ENCODE data around the gene PRAMEF5.
"Not testable (repeated sequence)": the region's sequence is repeated elsewhere in the genome, so short reads cannot be mapped to it uniquely, and the experiment has no call there.

The PRAMEF5 gene

DNA sequence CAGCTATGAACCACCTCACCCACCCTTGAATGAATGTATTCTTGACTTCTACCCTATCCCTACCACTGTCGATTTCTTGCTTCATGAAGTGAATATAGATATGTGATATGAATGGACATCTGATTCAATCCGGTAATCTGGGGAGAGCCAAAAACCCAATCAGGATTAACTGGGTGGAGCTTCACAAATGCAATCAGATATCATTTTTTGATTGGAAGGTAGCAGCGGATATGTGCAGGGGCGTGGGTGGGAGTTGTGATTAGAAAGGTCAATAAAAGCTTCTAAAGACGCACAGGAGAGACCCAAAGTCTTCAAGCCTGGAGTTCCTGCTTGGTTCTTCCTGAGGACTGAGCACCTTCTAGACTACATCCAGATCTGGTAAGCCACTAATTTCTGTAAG is at the start of gene PRAMEF5:
Gene PRAMEF5, plus strand, starts transcription at position 301 of the 400 bp plus-strand sequence. CDS start 5,071 bp downstream, outside the sequence.
- not testable (repeated sequence) for H3K4me1 ChIP-seq (ENCODE audit: control insufficient read depth, insufficient read depth, low read length); H3K27ac ChIP-seq (ENCODE audit: low read depth, low read length); H3K36me3 ChIP-seq (ENCODE audit: control insufficient read depth, insufficient read depth, low read length); H3K9ac ChIP-seq (ENCODE audit: low read length); H3K4me3 ChIP-seq (ENCODE audit: low read length); H3K27me3 ChIP-seq (ENCODE audit: control insufficient read depth, insufficient read depth, low read length)

DNA sequence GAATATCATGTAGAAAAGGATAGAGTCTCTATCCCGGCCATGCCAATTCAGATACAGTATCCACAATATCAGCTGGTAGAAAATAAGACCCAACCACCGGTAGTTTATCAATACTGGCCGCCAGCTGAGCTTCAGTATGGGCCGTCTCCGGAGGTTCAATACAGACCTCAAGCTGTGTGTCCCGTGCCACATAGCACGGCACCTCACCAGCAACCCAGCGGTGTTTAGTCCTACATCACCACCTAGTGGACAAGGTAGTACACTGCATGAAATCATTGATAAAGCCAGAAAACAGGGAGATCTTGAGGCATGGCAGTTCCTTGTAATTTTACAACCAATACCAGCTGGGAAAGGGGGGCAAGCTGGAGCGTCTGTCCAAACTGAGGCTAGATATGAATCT is 45.3 kb upstream of the PRAMEF5 start:
- H3K4me3 ChIP-seq (ENCODE audit: low read length); H3K27ac ChIP-seq (ENCODE audit: low read depth, low read length); H3K9ac ChIP-seq (ENCODE audit: low read length); H3K4me1 ChIP-seq (ENCODE audit: control insufficient read depth, insufficient read depth, low read length); H3K27me3 ChIP-seq (ENCODE audit: control insufficient read depth, insufficient read depth, low read length); H3K36me3 ChIP-seq (ENCODE audit: control insufficient read depth, insufficient read depth, low read length): not testable (repeated sequence)

DNA sequence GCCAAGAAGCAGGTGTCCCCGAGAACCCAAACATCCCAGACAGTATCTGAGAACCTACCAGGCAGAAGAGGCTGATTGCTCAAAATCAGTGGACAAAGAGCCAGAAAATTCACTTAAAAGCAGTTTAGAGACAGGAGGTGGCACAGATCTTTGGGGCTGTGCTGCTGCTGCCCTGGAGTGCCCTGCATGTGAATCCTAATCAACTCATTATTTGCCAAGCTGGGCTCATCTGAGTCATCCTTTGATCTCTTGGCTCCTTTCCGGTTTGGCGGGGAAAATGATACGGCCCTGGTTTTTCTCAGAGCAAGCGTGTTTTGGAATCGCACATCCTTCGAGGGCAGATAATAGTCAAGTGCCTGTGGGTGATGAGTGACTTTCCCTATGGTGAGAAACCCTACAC is 37.4 kb upstream of the PRAMEF5 start:
- not testable (repeated sequence) for H3K36me3 ChIP-seq (ENCODE audit: control insufficient read depth, insufficient read depth, low read length); H3K4me3 ChIP-seq (ENCODE audit: low read length); H3K27me3 ChIP-seq (ENCODE audit: control insufficient read depth, insufficient read depth, low read length); H3K4me1 ChIP-seq (ENCODE audit: control insufficient read depth, insufficient read depth, low read length); H3K27ac ChIP-seq (ENCODE audit: low read depth, low read length); H3K9ac ChIP-seq (ENCODE audit: low read length)

DNA sequence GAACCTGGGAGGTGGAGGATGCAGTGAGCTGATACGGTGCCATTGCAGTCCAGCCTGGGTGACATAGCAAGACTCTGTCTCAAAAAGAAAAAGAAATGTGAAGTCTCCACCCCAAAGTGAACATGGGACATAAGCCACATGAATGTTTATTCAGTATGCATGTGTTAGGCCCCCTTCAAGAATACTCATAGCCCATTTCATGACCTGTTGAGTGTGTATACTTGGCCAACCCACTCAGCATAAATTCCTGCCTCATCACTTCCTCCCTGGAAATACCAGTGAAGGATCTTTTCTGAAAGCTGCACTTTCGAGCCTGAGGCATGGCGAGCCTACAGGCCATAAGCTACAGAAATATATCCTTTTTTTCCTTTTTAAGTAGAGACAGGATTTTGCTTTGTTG is 34.8 kb upstream of the PRAMEF5 start:
- not testable (repeated sequence) for H3K36me3 ChIP-seq (ENCODE audit: control insufficient read depth, insufficient read depth, low read length); H3K4me1 ChIP-seq (ENCODE audit: control insufficient read depth, insufficient read depth, low read length); H3K27ac ChIP-seq (ENCODE audit: low read depth, low read length); H3K4me3 ChIP-seq (ENCODE audit: low read length); H3K27me3 ChIP-seq (ENCODE audit: control insufficient read depth, insufficient read depth, low read length); H3K9ac ChIP-seq (ENCODE audit: low read length)

DNA sequence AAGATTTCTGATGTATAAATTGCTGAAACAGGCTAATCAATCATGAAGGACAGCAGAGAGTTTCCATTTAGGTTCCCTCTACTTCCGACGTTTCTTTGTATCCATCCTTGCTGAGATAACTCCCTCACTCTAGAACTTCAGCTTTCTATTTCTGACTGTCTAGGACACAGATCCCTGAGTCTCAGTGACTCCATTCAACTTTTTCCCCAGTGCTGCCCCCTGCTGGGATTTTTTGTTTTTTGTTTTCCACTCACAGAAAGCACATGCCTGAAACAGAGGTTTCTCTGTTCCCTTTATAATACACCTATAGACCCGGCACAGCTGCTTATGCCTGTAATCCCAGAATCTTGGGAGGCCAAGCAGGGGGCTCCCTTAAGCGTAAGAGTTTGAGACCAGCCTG is 31.2 kb upstream of the PRAMEF5 start:
- not testable (repeated sequence) for H3K4me1 ChIP-seq (ENCODE audit: control insufficient read depth, insufficient read depth, low read length); H3K36me3 ChIP-seq (ENCODE audit: control insufficient read depth, insufficient read depth, low read length); H3K4me3 ChIP-seq (ENCODE audit: low read length); H3K9ac ChIP-seq (ENCODE audit: low read length); H3K27me3 ChIP-seq (ENCODE audit: control insufficient read depth, insufficient read depth, low read length); H3K27ac ChIP-seq (ENCODE audit: low read depth, low read length)

DNA sequence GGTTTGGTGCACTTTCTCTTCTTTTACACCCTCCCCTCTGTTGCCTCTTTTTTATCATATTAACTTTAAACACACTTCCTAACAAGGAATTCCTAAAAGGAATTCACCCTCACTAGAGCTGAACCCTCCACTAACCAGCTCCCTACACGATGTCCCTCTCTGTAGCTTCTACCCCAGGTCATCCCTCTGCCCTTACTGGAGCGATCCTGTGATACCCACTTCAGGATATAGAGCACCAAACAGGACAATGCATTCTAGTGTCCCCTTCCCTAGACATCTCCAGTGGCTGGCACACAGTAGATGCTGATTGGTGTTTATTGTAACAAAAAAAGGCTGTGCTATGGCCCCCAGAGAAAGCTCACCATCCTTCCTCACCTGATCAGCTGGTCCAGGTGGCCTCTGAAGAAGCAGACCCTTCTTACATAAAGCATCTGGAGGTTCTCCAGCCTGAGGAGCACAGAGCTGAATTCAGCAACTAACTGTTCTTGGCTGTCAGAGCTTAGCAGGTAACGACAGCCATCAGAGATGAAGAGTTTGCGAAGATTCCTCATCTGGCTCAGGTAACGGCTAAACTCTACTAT is 29.4 kb upstream of the PRAMEF5 start:
- no peak overlapping the region for H3K27ac ChIP-seq (ENCODE audit: low read depth, low read length)
- no peaks in the 10 kb centered on the region for H3K27me3 ChIP-seq (ENCODE audit: control insufficient read depth, insufficient read depth, low read length)
- no peaks in the 10 kb centered on the region for H3K36me3 ChIP-seq (ENCODE audit: control insufficient read depth, insufficient read depth, low read length)
- H3K9ac ChIP-seq (ENCODE audit: low read length) = no peak overlapping the region
- H3K4me3 ChIP-seq (ENCODE audit: low read length) = no peak overlapping the region
- H3K4me1 ChIP-seq (ENCODE audit: control insufficient read depth, insufficient read depth, low read length) = no peaks in the 10 kb centered on the region

DNA sequence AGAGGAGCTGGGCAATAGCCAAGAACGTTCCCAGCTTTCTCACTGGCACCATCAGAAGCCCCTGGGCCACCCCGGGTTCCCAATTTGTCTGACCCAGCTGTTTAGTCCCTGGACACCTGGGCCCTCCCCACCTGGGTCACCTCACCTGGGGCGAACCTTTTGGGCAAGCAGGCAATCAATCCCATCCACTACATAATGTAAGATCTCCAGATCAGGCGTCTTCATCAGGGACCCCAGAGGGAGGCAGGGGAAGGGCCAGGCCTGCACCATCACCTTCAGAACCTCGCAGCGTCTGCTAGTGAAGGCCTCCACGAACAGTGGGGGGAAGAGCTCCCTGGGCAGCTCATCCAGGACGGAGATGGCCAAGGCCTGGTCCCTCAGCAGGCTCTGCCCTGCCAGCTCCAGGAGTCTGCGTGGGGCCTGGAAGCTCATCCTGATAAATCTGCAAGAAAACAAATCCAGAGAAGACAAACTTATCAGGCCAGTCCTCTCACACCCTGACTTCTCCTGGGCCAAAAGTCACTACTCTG is 28.3 kb upstream of the PRAMEF5 start, which contains the start of gene PRAMEF18:
Gene PRAMEF18, minus strand, starts transcription at position 480 of the 530 bp plus-strand sequence. Its CDS starts 48 bp downstream, at position 432.
- H3K9ac ChIP-seq (ENCODE audit: low read length); H3K4me1 ChIP-seq (ENCODE audit: control insufficient read depth, insufficient read depth, low read length); H3K27ac ChIP-seq (ENCODE audit: low read depth, low read length); H3K27me3 ChIP-seq (ENCODE audit: control insufficient read depth, insufficient read depth, low read length); H3K4me3 ChIP-seq (ENCODE audit: low read length); H3K36me3 ChIP-seq (ENCODE audit: control insufficient read depth, insufficient read depth, low read length): not testable (repeated sequence)

DNA sequence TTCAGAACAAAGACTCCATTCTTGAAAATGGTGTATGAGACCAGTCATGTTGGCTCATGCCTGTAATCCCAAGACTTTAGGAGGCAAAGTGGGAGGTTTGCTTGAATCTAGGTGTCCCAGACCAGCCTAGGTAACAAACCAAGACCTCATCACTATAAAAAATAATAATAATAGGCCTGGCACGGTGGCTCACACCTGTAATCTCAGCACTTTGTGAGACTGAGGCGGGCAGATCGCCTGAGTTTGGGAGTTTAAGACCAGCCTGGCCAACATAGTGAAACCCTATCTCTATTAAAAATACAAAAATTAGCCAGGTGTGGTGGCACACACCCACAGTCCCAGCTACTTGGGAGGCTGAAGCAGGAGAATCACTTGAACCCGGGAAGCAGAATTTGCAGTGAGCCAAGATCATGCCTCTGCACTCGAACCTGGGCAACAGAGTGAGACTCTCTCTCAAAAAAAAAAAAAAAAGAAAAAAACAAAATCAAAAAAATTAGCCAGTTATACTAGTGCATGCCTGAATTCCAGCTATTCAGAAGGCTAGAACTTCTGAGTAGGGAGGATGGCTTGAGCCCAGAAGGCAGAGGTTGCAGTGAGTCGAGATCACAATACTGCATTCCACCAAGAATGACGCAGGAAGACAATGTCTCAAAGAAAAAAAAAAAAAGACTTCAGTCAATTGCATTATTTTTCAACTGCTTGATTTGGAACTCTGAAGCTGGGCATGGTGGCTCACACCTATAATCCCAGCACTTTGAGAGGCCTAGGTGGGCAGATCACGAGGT is 26.5 kb upstream of the PRAMEF5 start:
- H3K27ac ChIP-seq (ENCODE audit: low read depth, low read length); H3K9ac ChIP-seq (ENCODE audit: low read length); H3K27me3 ChIP-seq (ENCODE audit: control insufficient read depth, insufficient read depth, low read length); H3K4me1 ChIP-seq (ENCODE audit: control insufficient read depth, insufficient read depth, low read length); H3K36me3 ChIP-seq (ENCODE audit: control insufficient read depth, insufficient read depth, low read length); H3K4me3 ChIP-seq (ENCODE audit: low read length): not testable (repeated sequence)

DNA sequence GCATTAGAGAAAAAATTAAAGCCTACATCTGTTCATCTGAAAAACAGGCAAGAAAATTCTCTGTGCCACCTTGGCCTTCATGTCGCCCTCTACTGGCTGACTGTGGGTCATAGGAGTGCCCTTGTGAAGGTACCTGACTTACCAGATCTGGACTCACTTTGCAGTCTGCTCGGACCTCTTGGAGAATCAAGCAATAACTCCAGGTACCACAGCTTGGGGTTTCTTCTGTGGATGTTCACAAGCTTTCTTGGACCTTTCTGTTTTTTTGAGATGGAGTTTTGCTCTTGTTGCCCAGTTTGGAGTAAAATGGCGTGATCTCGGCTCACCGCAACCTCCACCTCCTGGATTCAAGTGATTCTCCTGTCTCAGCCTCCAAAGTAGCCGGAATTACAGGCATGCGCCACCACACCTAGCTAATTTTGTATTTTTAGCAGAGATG is 25.6 kb upstream of the PRAMEF5 start:
- H3K36me3 ChIP-seq (ENCODE audit: control insufficient read depth, insufficient read depth, low read length) = no peaks in the 10 kb centered on the region
- H3K9ac ChIP-seq (ENCODE audit: low read length) = no peak overlapping the region
- no peaks in the 10 kb centered on the region for H3K27me3 ChIP-seq (ENCODE audit: control insufficient read depth, insufficient read depth, low read length)
- H3K4me3 ChIP-seq (ENCODE audit: low read length) = no peak overlapping the region
- H3K27ac ChIP-seq (ENCODE audit: low read depth, low read length) = no peak overlapping the region
- no peaks in the 10 kb centered on the region for H3K4me1 ChIP-seq (ENCODE audit: control insufficient read depth, insufficient read depth, low read length)

DNA sequence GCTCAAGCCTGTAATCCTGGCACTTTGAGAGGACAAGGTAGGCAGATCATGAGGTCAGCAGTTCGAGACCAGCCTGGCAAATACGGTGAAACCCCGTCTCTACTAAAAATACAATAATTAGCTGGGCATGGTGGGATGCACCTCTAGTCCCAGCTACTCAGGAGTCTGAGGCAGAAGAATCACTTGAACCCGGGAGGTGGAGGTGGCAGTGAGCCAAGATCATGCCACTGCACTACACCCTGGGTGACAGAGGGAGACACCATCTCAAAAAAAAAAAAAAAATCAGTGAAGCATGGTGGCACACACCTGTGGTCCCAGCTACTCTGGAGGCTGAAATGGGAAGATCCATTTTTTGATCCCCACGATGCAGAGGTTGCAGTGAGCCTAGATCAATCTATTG is 23.9 kb upstream of the PRAMEF5 start:
- H3K4me1 ChIP-seq (ENCODE audit: control insufficient read depth, insufficient read depth, low read length); H3K4me3 ChIP-seq (ENCODE audit: low read length); H3K27me3 ChIP-seq (ENCODE audit: control insufficient read depth, insufficient read depth, low read length); H3K36me3 ChIP-seq (ENCODE audit: control insufficient read depth, insufficient read depth, low read length); H3K9ac ChIP-seq (ENCODE audit: low read length); H3K27ac ChIP-seq (ENCODE audit: low read depth, low read length): not testable (repeated sequence)

DNA sequence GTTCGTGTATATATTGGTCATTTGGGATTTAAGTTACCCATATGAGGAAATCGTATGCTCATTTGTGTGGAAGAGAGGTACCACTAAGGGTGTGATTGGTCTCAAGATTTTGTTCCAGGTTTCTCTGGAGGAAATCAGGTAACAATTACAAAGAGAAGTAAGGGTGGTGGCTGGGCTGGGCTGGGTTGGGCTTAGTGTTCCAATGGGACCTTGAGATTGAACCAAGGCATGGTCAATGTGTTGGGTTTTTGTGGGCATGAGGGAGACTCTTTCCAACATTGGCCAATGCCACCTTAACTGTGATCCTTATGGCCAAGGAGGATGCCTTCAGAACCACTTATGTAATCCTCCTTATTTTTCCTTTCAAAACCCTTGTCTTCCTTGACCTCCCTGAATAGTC is 23.4 kb upstream of the PRAMEF5 start:
- H3K27ac ChIP-seq (ENCODE audit: low read depth, low read length); H3K9ac ChIP-seq (ENCODE audit: low read length); H3K36me3 ChIP-seq (ENCODE audit: control insufficient read depth, insufficient read depth, low read length); H3K27me3 ChIP-seq (ENCODE audit: control insufficient read depth, insufficient read depth, low read length); H3K4me1 ChIP-seq (ENCODE audit: control insufficient read depth, insufficient read depth, low read length); H3K4me3 ChIP-seq (ENCODE audit: low read length): not testable (repeated sequence)

DNA sequence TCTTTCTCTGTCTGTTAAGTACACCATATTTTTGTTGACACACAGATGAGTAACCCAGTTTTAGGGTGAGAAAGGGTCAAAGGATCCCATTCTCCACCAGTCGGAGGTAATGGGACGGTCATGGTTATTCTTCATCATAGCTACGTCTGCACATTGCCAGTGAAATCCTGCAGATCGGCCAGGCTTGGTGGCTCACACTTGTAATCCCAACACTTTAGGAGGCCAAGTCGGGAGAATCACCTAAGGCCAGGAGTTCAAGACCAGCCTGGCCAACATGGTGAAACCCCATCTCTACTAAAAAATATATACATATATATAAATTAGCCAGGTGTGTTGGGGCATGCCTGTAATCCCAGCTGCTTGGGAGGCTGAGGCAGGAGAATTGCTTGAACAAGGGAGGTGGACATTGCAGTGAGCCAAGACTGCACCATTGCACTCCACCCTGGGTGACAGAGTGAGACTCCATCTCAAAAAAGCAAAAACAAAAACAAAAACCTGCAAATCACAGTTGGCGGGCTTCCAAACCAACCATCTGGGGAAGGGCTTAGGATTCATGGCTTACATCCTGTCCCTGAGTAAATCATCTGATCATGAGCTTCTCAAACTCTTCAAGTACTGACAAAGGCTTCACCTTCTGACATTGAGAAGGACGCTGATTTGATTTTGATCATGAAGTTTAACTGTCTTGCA is 22.8 kb upstream of the PRAMEF5 start:
- H3K27ac ChIP-seq (ENCODE audit: low read depth, low read length); H3K27me3 ChIP-seq (ENCODE audit: control insufficient read depth, insufficient read depth, low read length); H3K9ac ChIP-seq (ENCODE audit: low read length); H3K36me3 ChIP-seq (ENCODE audit: control insufficient read depth, insufficient read depth, low read length); H3K4me1 ChIP-seq (ENCODE audit: control insufficient read depth, insufficient read depth, low read length); H3K4me3 ChIP-seq (ENCODE audit: low read length): not testable (repeated sequence)
